Skin epidermis (tissue), 12 donors: ENCODE results near the gene TMEM18.
"Not testable (repeated sequence)": the region's sequence is repeated elsewhere in the genome, so short reads cannot be mapped to it uniquely, and the experiment has no call there.

Source experiments
- H3K27ac ChIP-seq, 21 experiments: fragments of 200-600 bp; sonication (generic) in 11 of 21; one replicate each; pipeline ENCODE4 v1.5.0; 2020; ENCODE audit warnings: mild to moderate bottlenecking in 3 of 21, inconsistent platforms in 2 of 21, moderate library complexity in 2 of 21
- H3K4me3 ChIP-seq, 7 experiments: fragments of 200-600 bp; sonication (generic) in 2 of 7; one replicate each; pipeline ENCODE4 v1.5.0; 2020; ENCODE audit warnings: inconsistent platforms in 2 of 7, mild to moderate bottlenecking in 2 of 7, moderate library complexity in 1 of 7

TMEM18 gene

GRCh38 chr2:694906-695510 lies 17.8 kb upstream of the TMEM18 start:
- peak overlapping the region in 5 of 21 experiments; percentile 3 to 54 (median 34) for H3K27ac ChIP-seq

GRCh38 chr2:694174-694573 lies 17.0 kb upstream of the TMEM18 start:
- Histone ChIP-seq H3K27ac (peak overlapping the region in 1 of 21 experiments; percentile 38), H3K4me3 (no peak overlapping the region)

More at GRCh38 chr2:694906-695510, 17.8 kb upstream of the TMEM18 start:
- H3K4me3 ChIP-seq: no peak overlapping the region

GRCh38 chr2:693606-694005 lies 16.4 kb upstream of the TMEM18 start:
- Histone ChIP-seq H3K4me3 (no peak overlapping the region), H3K27ac (no peak overlapping the region)

- no peak overlapping the region for H3K4me3 ChIP-seq
- H3K27ac ChIP-seq: peak overlapping the region in 4 of 21 experiments; percentile 14 to 28 (median 18)
These were observed 15.6 kb upstream of the TMEM18 start for GRCh38 chr2:692767-693166.

GRCh38 chr2:691821-692761 lies 14.9 kb upstream of the TMEM18 start:
- Histone ChIP-seq H3K4me3 (no peak overlapping the region), H3K27ac (peak overlapping the region in 3 of 21 experiments; percentile 18 to 19 (median 18))

- Histone ChIP-seq H3K27ac (peak overlapping the region in 2 of 21 experiments; percentile 32 to 79), H3K4me3 (no peak overlapping the region)
These were observed 13.6 kb upstream of the TMEM18 start for GRCh38 chr2:690799-691198.

GRCh38 chr2:689877-690510 lies 12.8 kb upstream of the TMEM18 start:
- Histone ChIP-seq H3K27ac (peak overlapping the region in 9 of 21 experiments; percentile 7 to 79 (median 54)), H3K4me3 (no peak overlapping the region)

GRCh38 chr2:689237-689636 lies 12.0 kb upstream of the TMEM18 start:
- peak overlapping the region in 1 of 21 experiments; percentile 75 for H3K27ac ChIP-seq
- H3K4me3 ChIP-seq: no peak overlapping the region

- H3K27ac ChIP-seq: no peak overlapping the region
- no peak overlapping the region for H3K4me3 ChIP-seq
These were observed 11.4 kb upstream of the TMEM18 start for GRCh38 chr2:688504-689076.

GRCh38 chr2:685421-685820 lies 8.2 kb upstream of the TMEM18 start:
- Histone ChIP-seq H3K4me3 (no peak overlapping the region), H3K27ac (no peak overlapping the region)

GRCh38 chr2:684913-685312 lies 7.7 kb upstream of the TMEM18 start:
- not testable (repeated sequence) for H3K4me3 ChIP-seq, H3K27ac ChIP-seq

GRCh38 chr2:682226-682625 lies 5.0 kb upstream of the TMEM18 start:
- Histone ChIP-seq H3K4me3 (no peak overlapping the region), H3K27ac (no peak overlapping the region)

- Histone ChIP-seq H3K27ac (no peak overlapping the region), H3K4me3 (no peak overlapping the region)
These were observed 4.1 kb upstream of the TMEM18 start for GRCh38 chr2:681312-681711.

- H3K4me3 ChIP-seq: no peak overlapping the region
- H3K27ac ChIP-seq: no peak overlapping the region
These were observed 3.3 kb upstream of the TMEM18 start for GRCh38 chr2:680496-680895.

GRCh38 chr2:678964-679363 lies 1.8 kb upstream of the TMEM18 start:
- no peak overlapping the region for H3K27ac ChIP-seq
- H3K4me3 ChIP-seq: no peak overlapping the region

- H3K27ac ChIP-seq: peak overlapping the region; percentile 87 to 100 (median 98)
- H3K4me3 ChIP-seq: peak overlapping the region; percentile 60 to 81 (median 77)
These were observed 849 bp upstream of the TMEM18 start for GRCh38 chr2:677959-678550.

- Histone ChIP-seq H3K27ac (peak overlapping the region in 19 of 21 experiments; percentile 37 to 100 (median 97)), H3K4me3 (peak overlapping the region; percentile 46 to 81 (median 77))
These were observed 555 bp downstream of the TMEM18 start for GRCh38 chr2:676647-677055.

GRCh38 chr2:675982-676646 lies 1.1 kb downstream of the TMEM18 start:
- peak overlapping the region in 18 of 21 experiments; percentile 12 to 100 (median 88) for H3K27ac ChIP-seq

GRCh38 chr2:675460-675859 lies 1.7 kb downstream of the TMEM18 start:
- Histone ChIP-seq H3K4me3 (no peak overlapping the region), H3K27ac (peak overlapping the region in 5 of 21 experiments; percentile 31 to 62 (median 35))

More at GRCh38 chr2:675982-676646, 1.1 kb downstream of the TMEM18 start:
- H3K4me3 ChIP-seq: peak overlapping the region; percentile 46 to 81 (median 77)
